Right forelimb (tissue), 1 donor: Measurements from ENCODE around the gene GCC2.
"Not testable (repeated sequence)": the region's sequence is repeated elsewhere in the genome, so short reads cannot be mapped to it uniquely, and the experiment has no call there.

ENCODE experiments used
- DNase-seq: peaks from one replicate; pipeline ENCODE4 v3.0.0-alpha.2; 2018

The GCC2 gene

DNA sequence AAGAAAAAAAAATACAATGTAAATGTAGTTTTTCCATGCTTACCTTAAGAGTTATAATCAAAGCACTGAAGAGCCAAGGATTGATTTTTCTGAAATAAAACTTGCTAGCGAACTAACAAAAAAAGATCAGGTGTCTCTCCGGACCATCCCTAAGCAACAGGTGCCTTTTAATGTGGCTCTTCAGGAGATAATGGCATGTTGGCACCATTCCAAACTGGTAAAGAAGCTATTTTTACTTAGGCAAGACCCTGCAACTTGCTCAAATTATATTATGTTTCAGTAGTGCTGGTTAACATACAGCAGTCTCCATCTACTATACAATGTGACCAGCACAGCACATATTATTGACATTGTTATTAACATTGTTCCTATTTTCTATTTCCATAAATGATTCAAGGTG, 2.3 kb upstream of the GCC2 start:
- DNase-seq, result no peak

- DNase-seq, result no peak
Measured at GRCh38 chr2:108447947-108448677, 894 bp upstream of the GCC2 start.

DNA sequence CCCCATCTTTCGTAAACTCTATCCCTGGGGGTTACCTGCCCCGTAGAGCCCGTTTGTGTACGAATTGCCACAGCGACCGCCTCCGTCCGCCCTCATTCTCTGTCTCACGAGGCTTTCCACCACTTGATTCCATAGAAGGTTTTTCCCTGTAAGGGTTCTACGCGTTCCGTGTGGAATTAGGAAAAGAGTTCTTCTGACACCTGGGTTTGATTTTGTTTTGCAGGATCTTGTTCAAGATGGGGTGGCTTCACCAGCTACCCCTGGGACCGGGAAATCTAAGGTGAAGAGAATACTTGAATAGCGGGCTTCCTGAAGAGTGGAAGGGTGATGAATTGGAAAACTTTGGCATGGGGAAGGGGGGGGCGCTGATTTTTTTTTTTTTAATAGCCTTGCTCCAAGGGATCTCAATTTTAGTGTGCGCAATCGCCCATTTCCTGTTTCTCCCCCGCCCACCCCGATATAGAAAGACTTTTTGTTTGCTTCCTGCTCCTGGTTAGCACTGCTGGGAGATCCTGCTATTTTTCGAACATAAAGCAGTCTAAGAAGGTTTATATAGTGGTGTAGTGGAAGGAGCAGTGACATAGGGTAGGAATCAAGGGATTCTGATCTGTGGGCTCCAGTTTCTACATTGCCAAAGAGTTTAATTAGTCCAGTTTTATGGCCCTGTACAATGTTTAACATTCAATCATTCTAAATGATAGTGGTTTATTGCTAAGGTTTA, 564 bp downstream of the GCC2 start:
- DNase-seq, result no peak

DNA sequence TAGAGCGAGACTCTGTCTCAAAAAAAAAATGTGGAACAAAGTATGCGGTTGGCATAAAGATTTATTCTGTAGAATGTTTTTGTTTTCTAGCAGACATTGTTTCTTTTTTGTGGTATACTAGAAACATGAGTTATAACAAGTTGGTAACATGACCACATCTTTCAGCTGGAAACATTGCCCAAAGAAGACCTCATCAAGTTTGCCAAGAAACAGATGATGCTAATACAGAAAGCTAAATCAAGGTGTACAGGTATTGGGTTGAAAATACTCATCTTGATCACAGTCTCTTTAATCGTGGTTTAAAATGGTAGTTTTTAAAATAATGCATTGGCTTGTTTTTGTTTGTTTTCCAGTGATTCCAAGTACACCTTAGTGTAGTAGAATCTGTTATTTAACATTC, 1.9 kb downstream of the GCC2 start:
- DNase-seq, result no peak

DNA sequence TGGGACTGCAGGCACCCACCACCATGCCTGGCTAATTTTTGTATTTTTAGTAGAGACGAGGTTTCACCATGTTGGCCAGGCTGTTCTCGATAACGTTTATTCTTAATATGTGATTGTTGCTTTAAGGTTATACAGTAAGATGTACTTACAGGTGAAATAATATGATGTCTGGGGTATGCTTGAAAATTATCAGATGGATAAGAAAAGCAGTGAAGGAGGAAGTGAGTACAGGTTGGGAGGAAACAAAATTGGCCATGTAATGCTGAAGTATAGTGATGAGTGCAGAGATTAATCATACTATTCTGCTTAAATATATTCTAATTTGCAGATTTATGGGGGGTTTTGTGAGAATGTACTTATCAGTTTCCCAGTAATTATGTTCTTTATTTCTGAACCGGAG, 3.0 kb downstream of the GCC2 start:
- no peak for DNase-seq

- DNase-seq, result not testable (repeated sequence)
Measured at GRCh38 chr2:108453530-108453929, 4.5 kb downstream of the GCC2 start.

GRCh38 chr2:108454440-108454839, 5.4 kb downstream of the GCC2 start:
- no peak for DNase-seq

DNA sequence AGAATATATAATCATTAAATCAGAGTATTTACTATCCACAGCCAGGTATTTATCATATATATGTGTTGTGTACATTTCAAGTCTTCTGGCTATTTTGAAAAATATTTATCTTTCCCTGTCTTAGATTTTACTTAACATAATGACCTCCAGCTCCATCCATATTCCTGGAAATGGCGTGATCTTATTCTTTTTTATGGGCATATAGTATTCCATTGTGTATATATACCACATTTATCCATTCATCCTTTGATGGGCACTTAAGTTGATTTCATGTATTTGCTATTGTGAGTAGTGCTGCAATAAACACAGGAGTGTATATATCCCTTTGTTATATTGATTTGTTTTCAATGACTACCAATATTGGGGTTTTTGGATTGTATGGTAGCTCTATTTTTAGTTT, 6.6 kb downstream of the GCC2 start:
- no peak for DNase-seq

- no peak for DNase-seq
Measured at GRCh38 chr2:108458082-108458481, 9.1 kb downstream of the GCC2 start.

- DNase-seq, result no peak
Measured at GRCh38 chr2:108459441-108459840, 10.4 kb downstream of the GCC2 start.

- DNase-seq, result no peak
Measured at GRCh38 chr2:108460345-108461037, 11.5 kb downstream of the GCC2 start.

- DNase-seq, result no peak
Measured at GRCh38 chr2:108477099-108477498, 28.1 kb downstream of the GCC2 start.

GRCh38 chr2:108485253-108485652, 36.2 kb downstream of the GCC2 start:
- DNase-seq, result no peak

GRCh38 chr2:108490506-108491122, 41.6 kb downstream of the GCC2 start:
- DNase-seq, result no peak

GRCh38 chr2:108491848-108492247, 42.8 kb downstream of the GCC2 start:
- no peak for DNase-seq

DNA sequence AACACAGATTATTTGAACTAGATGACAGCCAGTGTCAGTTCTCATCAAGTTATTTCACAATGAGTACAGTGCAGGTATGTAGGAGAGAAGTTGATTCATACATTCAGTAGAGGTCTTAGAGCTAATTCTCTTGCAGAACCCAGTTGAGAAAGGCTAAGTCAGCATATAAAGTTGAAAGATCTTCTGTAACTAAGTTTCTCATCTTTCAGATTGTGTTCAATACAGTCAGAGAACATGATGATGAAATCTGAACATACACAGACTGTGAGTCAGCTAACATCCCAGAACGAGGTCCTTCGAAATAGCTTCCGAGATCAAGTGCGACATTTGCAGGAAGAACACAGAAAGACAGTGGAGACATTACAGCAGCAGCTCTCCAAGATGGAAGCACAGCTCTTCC, 43.4 kb downstream of the GCC2 start:
- DNase-seq, result no peak

DNA sequence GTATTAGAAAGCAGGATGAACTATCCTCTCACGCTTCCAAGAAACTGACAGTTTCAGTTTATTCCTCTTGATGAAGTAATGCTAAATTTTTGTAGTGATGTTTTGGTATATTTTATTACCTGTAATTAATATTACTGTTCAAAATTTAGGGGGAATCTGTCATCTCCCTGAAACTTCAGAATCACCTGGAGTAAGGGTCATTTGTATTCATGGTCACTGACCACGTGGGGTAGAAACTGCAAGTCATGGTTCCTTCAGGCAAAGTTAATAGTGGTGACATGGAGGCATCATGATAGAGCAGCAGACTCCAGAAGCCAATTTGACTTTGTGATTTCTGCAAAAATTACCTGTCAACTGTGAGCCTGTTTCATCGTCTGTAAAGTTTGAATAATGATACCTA, 47.2 kb downstream of the GCC2 start:
- not testable (repeated sequence) for DNase-seq

- DNase-seq, result not testable (repeated sequence)
Measured at GRCh38 chr2:108507620-108508019, 58.6 kb downstream of the GCC2 start.

- DNase-seq, result not testable (repeated sequence)
Measured at GRCh38 chr2:108512431-108512830, 63.4 kb downstream of the GCC2 start.

- not testable (repeated sequence) for DNase-seq
Measured at GRCh38 chr2:108514478-108514877, 65.5 kb downstream of the GCC2 start.

- DNase-seq, result not testable (repeated sequence)
Measured at GRCh38 chr2:108524688-108525087, 75.7 kb downstream of the GCC2 start.

DNA sequence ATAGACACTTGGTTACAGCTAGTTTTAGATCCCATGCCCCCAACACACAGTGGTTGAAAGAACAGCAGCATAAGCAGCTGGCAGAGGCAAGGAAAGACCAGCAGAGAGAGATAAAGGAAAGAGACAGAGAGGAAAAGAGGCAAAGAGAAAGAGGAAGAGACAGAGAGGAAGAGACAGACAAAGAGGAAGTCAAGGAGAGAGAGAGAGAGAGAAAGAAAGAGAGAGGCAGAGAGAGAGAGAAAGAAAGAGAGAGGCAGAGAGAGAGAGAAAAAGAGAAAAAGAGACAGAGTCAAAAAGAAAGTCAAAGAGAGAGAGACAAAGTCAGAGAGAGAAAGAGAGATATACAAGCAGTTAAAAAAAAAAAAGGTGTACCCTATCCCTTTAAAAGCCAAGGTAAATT, 76.3 kb downstream of the GCC2 start:
- not testable (repeated sequence) for DNase-seq

DNA sequence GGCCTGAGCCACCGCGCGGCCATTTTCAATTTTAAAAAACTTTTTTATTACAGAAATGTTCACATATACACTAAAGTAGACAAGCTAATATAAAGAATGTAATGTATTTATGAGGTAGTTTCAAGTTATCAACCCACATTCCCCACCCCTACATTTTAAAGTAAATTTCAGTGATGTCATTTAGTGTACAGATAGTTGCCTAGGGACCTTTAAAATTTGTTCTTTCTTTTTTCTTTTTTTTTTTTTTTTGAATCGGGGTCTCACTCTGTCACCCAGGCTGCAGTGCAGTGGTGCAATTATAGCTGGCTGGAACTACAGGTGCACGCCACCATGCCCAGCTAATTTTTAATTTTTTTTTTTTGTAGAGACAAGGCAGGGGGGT, 82.7 kb downstream of the GCC2 start:
- DNase-seq, result no peak
